Globus pallidus (tissue), 1 donor: ENCODE data around the gene CASZ1.

Experiments
- DNase-seq: peaks from one replicate; pipeline ENCODE4 v3.0.0-alpha.2; 2015; ENCODE audit warnings: low spot score

CASZ1 gene

GRCh38 chr1:10793129-10793651 lies 3.3 kb downstream of the CASZ1 start:
- no peak for DNase-seq

GRCh38 chr1:10791105-10791951 lies 5.1 kb downstream of the CASZ1 start:
- no peak for DNase-seq

GRCh38 chr1:10789803-10790702 lies 6.4 kb downstream of the CASZ1 start:
- no peak for DNase-seq

GRCh38 chr1:10789047-10789791 lies 7.2 kb downstream of the CASZ1 start:
- DNase-seq, result no peak

GRCh38 chr1:10788592-10789006 lies 7.8 kb downstream of the CASZ1 start:
- peak; percentile 82 for DNase-seq

GRCh38 chr1:10787286-10787685 lies 9.2 kb downstream of the CASZ1 start:
- no peak for DNase-seq

- DNase-seq, result no peak
These were observed 10.5 kb downstream of the CASZ1 start for GRCh38 chr1:10785728-10786638.

GRCh38 chr1:10784998-10785727 lies 11.3 kb downstream of the CASZ1 start:
- no peak for DNase-seq

GRCh38 chr1:10782491-10783244 lies 13.8 kb downstream of the CASZ1 start:
- no peak for DNase-seq

- no peak for DNase-seq
These were observed 15.3 kb downstream of the CASZ1 start for GRCh38 chr1:10781137-10781536.

- DNase-seq, result no peak
These were observed 16.6 kb downstream of the CASZ1 start for GRCh38 chr1:10779841-10780240.

GRCh38 chr1:10779201-10779600 lies 17.2 kb downstream of the CASZ1 start:
- peak; percentile 37 for DNase-seq

GRCh38 chr1:10778640-10779039 lies 17.8 kb downstream of the CASZ1 start:
- DNase-seq, result no peak

GRCh38 chr1:10777749-10778574 lies 18.5 kb downstream of the CASZ1 start:
- no peak for DNase-seq

GRCh38 chr1:10776190-10776905 lies 20.1 kb downstream of the CASZ1 start:
- DNase-seq, result peak; percentile 30

- DNase-seq, result no peak
These were observed 20.7 kb downstream of the CASZ1 start for GRCh38 chr1:10775763-10776162.

GRCh38 chr1:10774615-10775310 lies 21.7 kb downstream of the CASZ1 start:
- DNase-seq, result no peak
